Gastroesophageal sphincter (tissue), 3 donors: ENCODE data around the gene EXOC3L2.

Experiments
- EP300 ChIP-seq: sonication (generic); formaldehyde crosslinking; IDR thresholded peaks from one replicate; pipeline ENCODE4 v1.6.1; 2017; ENCODE audit warnings: antibody characterized with exemption, mild to moderate bottlenecking
- POLR2A ChIP-seq, 2 donors: fragments of 450-650 bp; IDR thresholded peaks; one replicate each; pipeline ENCODE4 v1.6.1; 2017; ENCODE audit warnings: antibody characterized with exemption in 2 of 2, mild to moderate bottlenecking in 2 of 2, moderate library complexity in 1 of 2
- POLR2AphosphoS5 ChIP-seq: sonication (generic); formaldehyde crosslinking; IDR thresholded peaks from one replicate; pipeline ENCODE4 v1.6.1; 2017; ENCODE audit warnings: antibody characterized with exemption
- TF ChIP-seq, protein P1 (sequence below), 4 experiments: fragments of 200-600 bp in 2 of 4; fragments of 450-650 bp in 2 of 4; sonication (generic) in 1 of 4; IDR thresholded peaks; one replicate each; pipeline ENCODE4 v1.5.1; 2017 to 2019; ENCODE audit warnings: antibody characterized with exemption in 4 of 4, mild to moderate bottlenecking in 2 of 4, moderate library complexity in 2 of 4

DNA sequence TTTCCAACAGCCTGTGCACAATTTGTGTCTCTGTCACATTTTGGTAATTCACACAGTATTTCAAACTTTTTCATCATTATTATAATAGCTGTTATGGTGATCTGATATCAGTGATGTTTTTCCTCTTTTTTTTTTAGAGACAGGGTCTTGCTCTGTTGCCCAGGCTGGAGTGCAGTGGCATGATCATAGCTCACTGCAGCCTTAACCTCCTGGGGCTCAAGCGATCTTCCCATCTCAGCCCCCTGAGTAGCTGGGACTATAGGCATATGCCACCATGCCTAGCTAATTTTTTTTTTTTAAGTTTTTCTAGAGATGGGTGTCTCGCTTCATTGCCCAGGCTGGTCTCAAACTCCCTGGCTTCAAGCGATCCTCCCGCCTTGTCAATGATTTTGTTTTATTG, 11.6 kb upstream of the EXOC3L2 start:
- TF ChIP-seq, protein P1, sequence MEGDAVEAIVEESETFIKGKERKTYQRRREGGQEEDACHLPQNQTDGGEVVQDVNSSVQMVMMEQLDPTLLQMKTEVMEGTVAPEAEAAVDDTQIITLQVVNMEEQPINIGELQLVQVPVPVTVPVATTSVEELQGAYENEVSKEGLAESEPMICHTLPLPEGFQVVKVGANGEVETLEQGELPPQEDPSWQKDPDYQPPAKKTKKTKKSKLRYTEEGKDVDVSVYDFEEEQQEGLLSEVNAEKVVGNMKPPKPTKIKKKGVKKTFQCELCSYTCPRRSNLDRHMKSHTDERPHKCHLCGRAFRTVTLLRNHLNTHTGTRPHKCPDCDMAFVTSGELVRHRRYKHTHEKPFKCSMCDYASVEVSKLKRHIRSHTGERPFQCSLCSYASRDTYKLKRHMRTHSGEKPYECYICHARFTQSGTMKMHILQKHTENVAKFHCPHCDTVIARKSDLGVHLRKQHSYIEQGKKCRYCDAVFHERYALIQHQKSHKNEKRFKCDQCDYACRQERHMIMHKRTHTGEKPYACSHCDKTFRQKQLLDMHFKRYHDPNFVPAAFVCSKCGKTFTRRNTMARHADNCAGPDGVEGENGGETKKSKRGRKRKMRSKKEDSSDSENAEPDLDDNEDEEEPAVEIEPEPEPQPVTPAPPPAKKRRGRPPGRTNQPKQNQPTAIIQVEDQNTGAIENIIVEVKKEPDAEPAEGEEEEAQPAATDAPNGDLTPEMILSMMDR (IDR thresholded peaks at IDR 0.05) = no peak
- TF ChIP-seq POLR2AphosphoS5 (no peak), EP300 (no peak), POLR2A (IDR thresholded peaks at IDR 0.05) (no peak)
